ENCODE measurements around the gene PCDHA5.

DNA sequence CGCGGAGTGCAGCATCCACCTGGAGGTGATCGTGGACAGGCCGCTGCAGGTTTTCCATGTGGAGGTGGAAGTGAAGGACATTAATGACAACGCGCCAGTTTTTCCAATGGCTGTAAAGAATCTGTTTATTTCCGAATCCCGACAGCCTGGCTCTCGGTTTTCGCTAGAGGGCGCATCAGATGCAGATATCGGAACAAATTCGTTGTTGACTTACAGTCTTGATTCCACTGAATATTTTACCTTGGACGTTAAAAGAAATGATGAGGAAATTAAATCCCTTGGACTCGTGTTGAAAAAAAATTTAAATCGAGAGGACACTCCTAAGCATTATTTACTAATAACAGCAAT, 19.9 kb upstream of the PCDHA5 start:
- TF ChIP-seq GATA3 (IDR thresholded peaks at IDR 0.05; ENCODE audit: low read depth, low read length): no peak
- no peak for TF ChIP-seq GATA2 (IDR thresholded peaks at IDR 0.05; ENCODE audit: low read depth, low read length)
